RWPE2 (cell line): ENCODE data around the gene RASEF.

Source experiments
- ATAC-seq: fragments of 200-7000 bp; cut with Tn5 transposase; 3 replicates; pipeline ENCODE4 v1.9.1; 2021; ENCODE audit warnings: low read depth
- DNase-seq: peaks from one replicate; pipeline ENCODE4 v3.0.0-alpha.2; 2020; ENCODE audit warnings: low spot score
- H3K27ac ChIP-seq: fragments of 450-650 bp; 2 replicates; pipeline ENCODE4 v1.5.1; 2017; ENCODE audit warnings: mild to moderate bottlenecking; ENCODE audit not compliant: poor library complexity, severe bottlenecking
- H3K27me3 ChIP-seq: fragments of 250-450 bp; sonication (Bioruptor Pico); 2 replicates; pipeline ENCODE4 v1.5.1; 2021; ENCODE audit warnings: mild to moderate bottlenecking, moderate library complexity; ENCODE audit not compliant: insufficient read depth, poor library complexity, severe bottlenecking
- H3K36me3 ChIP-seq: fragments of 250-450 bp; sonication (Bioruptor Pico); 2 replicates; pipeline ENCODE4 v1.5.1; 2020; ENCODE audit warnings: low read depth, mild to moderate bottlenecking, moderate library complexity
- H3K4me1 ChIP-seq: fragments of 250-450 bp; sonication (Bioruptor Pico); 2 replicates; pipeline ENCODE4 v1.5.1; 2021; ENCODE audit warnings: mild to moderate bottlenecking, moderate library complexity; ENCODE audit not compliant: insufficient read depth, poor library complexity, severe bottlenecking
- H3K4me3 ChIP-seq: fragments of 250-450 bp; sonication (Bioruptor Pico); 2 replicates; pipeline ENCODE4 v1.5.1; 2021; ENCODE audit warnings: mild to moderate bottlenecking, moderate library complexity; ENCODE audit not compliant: severe bottlenecking
- H3K9me3 ChIP-seq: fragments of 250-450 bp; sonication (Bioruptor Pico); 2 replicates; pipeline ENCODE4 v1.5.1; 2021; ENCODE audit warnings: mild to moderate bottlenecking, moderate library complexity; ENCODE audit not compliant: severe bottlenecking
- CTCF ChIP-seq: fragments of 450-650 bp; IDR thresholded peaks from one replicate; pipeline ENCODE4 v1.5.1; 2017; ENCODE audit warnings: mild to moderate bottlenecking, moderate library complexity; ENCODE audit not compliant: poor library complexity, severe bottlenecking

Gene RASEF

GRCh38 chr9:82957529-82958379 is 105.2 kb downstream of the RASEF start:
- no peaks in the 10 kb centered on the region for H3K4me1 ChIP-seq
- no peak overlapping the region for H3K4me3 ChIP-seq
- ATAC-seq (no peak), DNase-seq (no peak)
- H3K36me3 ChIP-seq: no peaks in the 10 kb centered on the region
- no peaks in the 10 kb centered on the region for H3K27me3 ChIP-seq
- H3K27ac ChIP-seq: no peak overlapping the region
- H3K9me3 ChIP-seq: no peaks in the 10 kb centered on the region
- TF ChIP-seq CTCF: no peak

- H3K4me1 ChIP-seq: no peaks in the 10 kb centered on the region
- no peak overlapping the region for H3K4me3 ChIP-seq
- no peaks in the 10 kb centered on the region for H3K9me3 ChIP-seq
- TF ChIP-seq CTCF: no peak
- ATAC-seq (no peak), DNase-seq (no peak)
- no peaks in the 10 kb centered on the region for H3K27me3 ChIP-seq
- no peaks in the 10 kb centered on the region for H3K36me3 ChIP-seq
- H3K27ac ChIP-seq: no peak overlapping the region
These were observed 113.7 kb downstream of the RASEF start for GRCh38 chr9:82949203-82949602.

DNA sequence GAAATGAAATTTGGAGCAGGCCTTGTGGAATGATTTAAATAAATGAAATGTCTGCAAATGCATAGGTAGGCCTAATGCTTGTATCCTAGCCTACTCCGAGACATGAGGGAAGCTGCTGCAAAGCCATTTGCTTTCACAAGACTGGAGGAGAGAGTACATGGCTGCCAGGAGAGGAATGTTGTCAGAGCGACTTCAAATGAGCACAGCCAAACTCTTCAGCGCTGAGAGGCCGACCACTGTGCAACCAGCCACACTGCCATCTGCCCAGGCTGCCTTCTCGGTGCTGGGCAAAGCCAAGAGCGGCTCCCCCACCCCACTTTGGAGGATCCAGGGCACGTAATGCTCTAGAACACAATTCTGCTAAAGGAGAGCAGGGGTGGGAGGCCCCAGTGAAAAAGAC is 122.6 kb downstream of the RASEF start:
- ATAC-seq (no peak), DNase-seq (no peak)
- H3K27ac ChIP-seq: no peak overlapping the region
- no peak overlapping the region for H3K4me3 ChIP-seq
- H3K27me3 ChIP-seq: no peaks in the 10 kb centered on the region
- H3K4me1 ChIP-seq: peaks cover 5% of the 10 kb centered on the region
- TF ChIP-seq CTCF: no peak
- no peaks in the 10 kb centered on the region for H3K36me3 ChIP-seq
- H3K9me3 ChIP-seq: no peaks in the 10 kb centered on the region

- TF ChIP-seq CTCF: no peak
- ATAC-seq: no peak
- no peaks in the 10 kb centered on the region for H3K27me3 ChIP-seq
- H3K9me3 ChIP-seq: no peaks in the 10 kb centered on the region
- H3K4me1 ChIP-seq: peaks cover 14% of the 10 kb centered on the region
- DNase-seq: no peak
- no peak overlapping the region for H3K4me3 ChIP-seq
- no peaks in the 10 kb centered on the region for H3K36me3 ChIP-seq
- H3K27ac ChIP-seq: no peak overlapping the region
These were observed 123.5 kb downstream of the RASEF start for GRCh38 chr9:82939451-82939850.
